ENCODE measurements around the gene CNTNAP2. TPM values are rescaled to one million over a fixed set of nuclear protein-coding genes. Genes with fewer than 3 reads are reported as not detected.

The CNTNAP2 gene
- total RNA-seq, 1 experiment from 2014 or later: 0.03 TPM

- DNase-seq (ENCODE audit: low spot score): no peak
These were observed 548.4 kb downstream of the CNTNAP2 start for GRCh38 chr7:146665023-146665422.

- DNase-seq (ENCODE audit: low spot score): no peak
These were observed 553.9 kb downstream of the CNTNAP2 start for GRCh38 chr7:146670532-146670931.

GRCh38 chr7:146681487-146681886 is 564.9 kb downstream of the CNTNAP2 start:
- no peak for DNase-seq (ENCODE audit: low spot score)

GRCh38 chr7:146683439-146683838 is 566.8 kb downstream of the CNTNAP2 start:
- no peak for DNase-seq (ENCODE audit: low spot score)

- DNase-seq (ENCODE audit: low spot score): no peak
These were observed 574.4 kb downstream of the CNTNAP2 start for GRCh38 chr7:146690987-146691386.

GRCh38 chr7:146698995-146699610 is 582.5 kb downstream of the CNTNAP2 start:
- DNase-seq (ENCODE audit: low spot score): no peak

- DNase-seq (ENCODE audit: low spot score): no peak
These were observed 583.5 kb downstream of the CNTNAP2 start for GRCh38 chr7:146700015-146700560.

GRCh38 chr7:146701166-146701565 is 584.6 kb downstream of the CNTNAP2 start:
- DNase-seq (ENCODE audit: low spot score): no peak

GRCh38 chr7:146702898-146703297 is 586.3 kb downstream of the CNTNAP2 start:
- no peak for DNase-seq (ENCODE audit: low spot score)

- no peak for DNase-seq (ENCODE audit: low spot score)
These were observed 592.9 kb downstream of the CNTNAP2 start for GRCh38 chr7:146709451-146710027.

GRCh38 chr7:146713205-146713604 is 596.6 kb downstream of the CNTNAP2 start:
- no peak for DNase-seq (ENCODE audit: low spot score)

- DNase-seq (ENCODE audit: low spot score): no peak
These were observed 597.3 kb downstream of the CNTNAP2 start for GRCh38 chr7:146713934-146714333.

GRCh38 chr7:146720195-146720594 is 603.6 kb downstream of the CNTNAP2 start:
- DNase-seq (ENCODE audit: low spot score): no peak

GRCh38 chr7:146722986-146723385 is 606.4 kb downstream of the CNTNAP2 start:
- no peak for DNase-seq (ENCODE audit: low spot score)

- DNase-seq (ENCODE audit: low spot score): no peak
These were observed 608.9 kb downstream of the CNTNAP2 start for GRCh38 chr7:146725520-146725919.

GRCh38 chr7:146728141-146728540 is 611.5 kb downstream of the CNTNAP2 start:
- no peak for DNase-seq (ENCODE audit: low spot score)

- no peak for DNase-seq (ENCODE audit: low spot score)
These were observed 612.0 kb downstream of the CNTNAP2 start for GRCh38 chr7:146728611-146729010.

- DNase-seq (ENCODE audit: low spot score): no peak
These were observed 614.6 kb downstream of the CNTNAP2 start for GRCh38 chr7:146731185-146731584.

- no peak for DNase-seq (ENCODE audit: low spot score)
These were observed 619.4 kb downstream of the CNTNAP2 start for GRCh38 chr7:146735992-146736391.

- peak; percentile 38 for DNase-seq (ENCODE audit: low spot score)
These were observed 620.0 kb downstream of the CNTNAP2 start for GRCh38 chr7:146736446-146737190.

GRCh38 chr7:146740039-146740438 is 623.4 kb downstream of the CNTNAP2 start:
- no peak for DNase-seq (ENCODE audit: low spot score)

GRCh38 chr7:146741911-146742310 is 625.3 kb downstream of the CNTNAP2 start:
- DNase-seq (ENCODE audit: low spot score): no peak

- DNase-seq (ENCODE audit: low spot score): no peak
These were observed 637.8 kb downstream of the CNTNAP2 start for GRCh38 chr7:146754385-146754784.

Data from HT-29 (cell line).